ENCODE results near the gene CHPF2.

Gene CHPF2

GRCh38 chr7:151246851-151247580 is 14.7 kb downstream of the CHPF2 start:
- DNase-seq = no peak

GRCh38 chr7:151247611-151248345 is 15.5 kb downstream of the CHPF2 start:
- DNase-seq = peak in 1 of 6 experiments; percentile 23

- DNase-seq = peak in 3 of 6 experiments; percentile 39 to 49 (median 42)
Measured at GRCh38 chr7:151248346-151249033, 16.2 kb downstream of the CHPF2 start, which contains the start of gene SMARCD3. Gene SMARCD3, minus strand, starts transcription at chr7:151248694. Its CDS starts 132 bp downstream, at chr7:151248562.

- DNase-seq = peak in 4 of 6 experiments; percentile 9 to 62 (median 42)
Measured at GRCh38 chr7:151249034-151249731, 16.9 kb downstream of the CHPF2 start.

- DNase-seq = no peak
Measured at GRCh38 chr7:151249732-151250072, 17.4 kb downstream of the CHPF2 start.

- no peak for DNase-seq
Measured at GRCh38 chr7:151250181-151251132, 18.2 kb downstream of the CHPF2 start.

GRCh38 chr7:151251328-151251688 is 19.0 kb downstream of the CHPF2 start:
- DNase-seq = peak in 1 of 6 experiments; percentile 15

GRCh38 chr7:151251689-151252560 is 19.6 kb downstream of the CHPF2 start:
- DNase-seq = peak in 2 of 6 experiments; percentile 3 to 11

- no peak for DNase-seq
Measured at GRCh38 chr7:151252561-151252835, 20.2 kb downstream of the CHPF2 start.

GRCh38 chr7:151252961-151253711 is 20.9 kb downstream of the CHPF2 start:
- DNase-seq = no peak

- DNase-seq = no peak
Measured at GRCh38 chr7:151254316-151254715, 22.0 kb downstream of the CHPF2 start.

GRCh38 chr7:151254851-151255250 is 22.6 kb downstream of the CHPF2 start:
- DNase-seq = no peak

GRCh38 chr7:151255390-151255789 is 23.1 kb downstream of the CHPF2 start:
- no peak for DNase-seq

- no peak for DNase-seq
Measured at GRCh38 chr7:151256410-151257045, 24.2 kb downstream of the CHPF2 start.

GRCh38 chr7:151257990-151258389 is 25.7 kb downstream of the CHPF2 start:
- no peak for DNase-seq

- DNase-seq = no peak
Measured at GRCh38 chr7:151260471-151260870, 28.2 kb downstream of the CHPF2 start.

- no peak for DNase-seq
Measured at GRCh38 chr7:151260883-151261282, 28.6 kb downstream of the CHPF2 start.

GRCh38 chr7:151261529-151261928 is 29.2 kb downstream of the CHPF2 start:
- no peak for DNase-seq

GRCh38 chr7:151264615-151265014 is 32.3 kb downstream of the CHPF2 start:
- no peak for DNase-seq
